HEK293T (cell line): Measurements from ENCODE around the gene PPP1R14B.

Experiments used
- ARNT ChIP-seq: fragments of 450-650 bp; IDR thresholded peaks from 2 replicates; pipeline ENCODE4 v1.6.1; 2017; ENCODE audit warnings: mild to moderate bottlenecking
- BHLHE40 ChIP-seq: fragments of 450-650 bp; IDR thresholded peaks from 2 replicates; pipeline ENCODE4 v1.6.1; 2016; ENCODE audit warnings: mild to moderate bottlenecking, moderate library complexity, borderline replicate concordance
- CTBP1 ChIP-seq: fragments of 450-650 bp; IDR thresholded peaks from 2 replicates; pipeline ENCODE4 v1.6.1; 2016; ENCODE audit warnings: borderline replicate concordance
- ELF4 ChIP-seq: fragments of 450-650 bp; IDR thresholded peaks from 2 replicates; pipeline ENCODE4 v1.6.1; 2017; ENCODE audit warnings: antibody characterized with exemption
- FOXM1 ChIP-seq: fragments of 450-650 bp; IDR thresholded peaks from 2 replicates; pipeline ENCODE4 v1.6.1; 2017; ENCODE audit warnings: mild to moderate bottlenecking, borderline replicate concordance
- HDGF ChIP-seq: fragments of 450-650 bp; IDR thresholded peaks from 2 replicates; pipeline ENCODE4 v1.6.1; 2017; ENCODE audit warnings: antibody characterized with exemption, borderline replicate concordance
- L3MBTL2 ChIP-seq: fragments of 450-650 bp; conservative IDR thresholded peaks from 2 replicates; pipeline ENCODE4 v1.6.1; 2016; ENCODE audit warnings: mild to moderate bottlenecking
- LEF1 ChIP-seq: fragments of 450-650 bp; IDR thresholded peaks from 2 replicates; pipeline ENCODE4 v1.6.1; 2017; ENCODE audit warnings: mild to moderate bottlenecking, borderline replicate concordance
- SP1 ChIP-seq: fragments of 450-650 bp; IDR thresholded peaks from 2 replicates; pipeline ENCODE4 v1.6.1; 2017
- SUZ12 ChIP-seq: fragments of 450-650 bp; IDR thresholded peaks from 2 replicates; pipeline ENCODE4 v1.6.1; 2016; ENCODE audit warnings: mild to moderate bottlenecking
- TARDBP ChIP-seq: fragments of 450-650 bp; IDR thresholded peaks from 2 replicates; pipeline ENCODE4 v1.6.1; 2016
- ZNF384 ChIP-seq: fragments of 450-650 bp; IDR thresholded peaks from 2 replicates; pipeline ENCODE4 v1.6.1; 2016
- TF ChIP-seq, protein P1 (sequence below): fragments of 450-650 bp; IDR thresholded peaks from 2 replicates; pipeline ENCODE4 v1.6.1; 2016

DNA sequence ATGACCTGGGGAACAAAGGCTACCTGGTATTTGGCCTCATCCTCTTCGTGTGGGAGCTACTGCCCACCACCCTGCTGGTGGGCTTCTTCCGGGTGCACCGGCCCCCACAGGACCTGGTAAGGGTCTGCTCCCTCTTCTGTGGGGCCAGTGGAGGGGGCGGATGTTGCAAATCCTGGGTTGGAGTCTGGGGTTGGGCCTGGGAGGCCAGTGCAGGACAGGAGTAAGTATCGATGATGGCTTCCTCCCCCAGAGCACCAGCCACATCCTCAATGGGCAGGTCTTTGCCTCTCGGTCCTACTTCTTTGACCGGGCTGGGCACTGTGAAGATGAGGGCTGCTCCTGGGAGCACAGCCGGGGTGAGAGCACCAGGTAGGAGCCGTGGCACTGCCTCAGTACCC is 41.6 kb upstream of the PPP1R14B start:
- TF ChIP-seq ZNF384 (no peak), BHLHE40 (no peak), SP1 (no peak), SUZ12 (no peak), CTBP1 (no peak), TARDBP (no peak), L3MBTL2 (no peak), FOXM1 (no peak), HDGF (no peak), LEF1 (no peak), ARNT (no peak), ELF4 (no peak)
- TF ChIP-seq, protein P1, sequence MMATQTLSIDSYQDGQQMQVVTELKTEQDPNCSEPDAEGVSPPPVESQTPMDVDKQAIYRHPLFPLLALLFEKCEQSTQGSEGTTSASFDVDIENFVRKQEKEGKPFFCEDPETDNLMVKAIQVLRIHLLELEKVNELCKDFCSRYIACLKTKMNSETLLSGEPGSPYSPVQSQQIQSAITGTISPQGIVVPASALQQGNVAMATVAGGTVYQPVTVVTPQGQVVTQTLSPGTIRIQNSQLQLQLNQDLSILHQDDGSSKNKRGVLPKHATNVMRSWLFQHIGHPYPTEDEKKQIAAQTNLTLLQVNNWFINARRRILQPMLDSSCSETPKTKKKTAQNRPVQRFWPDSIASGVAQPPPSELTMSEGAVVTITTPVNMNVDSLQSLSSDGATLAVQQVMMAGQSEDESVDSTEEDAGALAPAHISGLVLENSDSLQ = no peak
